ENCODE results near the gene MNT.
"Not testable (repeated sequence)": the region's sequence is repeated elsewhere in the genome, so short reads cannot be mapped to it uniquely, and the experiment has no call there.

The MNT gene

GRCh38 chr17:2400877-2401425 lies at the start of gene MNT:
TSS of gene MNT (minus strand) at chr17:2401060. CDS start at chr17:2400712, 348 bp downstream.
- DNase-seq = peak; percentile 96

- DNase-seq = no peak
These were observed 49.3 kb upstream of the MNT start for GRCh38 chr17:2450016-2450650.

- no peak for DNase-seq
These were observed 48.6 kb upstream of the MNT start for GRCh38 chr17:2449486-2449885.

- not testable (repeated sequence) for DNase-seq
These were observed 46.6 kb upstream of the MNT start for GRCh38 chr17:2447479-2447878.

GRCh38 chr17:2445638-2446037 lies 44.8 kb upstream of the MNT start:
- no peak for DNase-seq

GRCh38 chr17:2444382-2444781 lies 43.5 kb upstream of the MNT start:
- DNase-seq = no peak

GRCh38 chr17:2442166-2442565 lies 41.3 kb upstream of the MNT start:
- DNase-seq = no peak

GRCh38 chr17:2440930-2441329 lies 40.1 kb upstream of the MNT start:
- DNase-seq = no peak

GRCh38 chr17:2439997-2440396 lies 39.1 kb upstream of the MNT start:
- peak; percentile 40 for DNase-seq

- DNase-seq = peak; percentile 51
These were observed 38.0 kb upstream of the MNT start for GRCh38 chr17:2438823-2439222.

GRCh38 chr17:2436316-2436905 lies 35.6 kb upstream of the MNT start:
- DNase-seq = no peak

- no peak for DNase-seq
These were observed 35.0 kb upstream of the MNT start for GRCh38 chr17:2435862-2436261.

GRCh38 chr17:2435181-2435741 lies 34.4 kb upstream of the MNT start:
- DNase-seq = peak; percentile 41

- DNase-seq = peak; percentile 37
These were observed 32.8 kb upstream of the MNT start for GRCh38 chr17:2433696-2434095.

GRCh38 chr17:2427910-2428309 lies 27.1 kb upstream of the MNT start:
- no peak for DNase-seq

- no peak for DNase-seq
These were observed 26.4 kb upstream of the MNT start for GRCh38 chr17:2427215-2427614.

- DNase-seq = no peak
These were observed 22.4 kb upstream of the MNT start for GRCh38 chr17:2423271-2423670.

- no peak for DNase-seq
These were observed 20.7 kb upstream of the MNT start for GRCh38 chr17:2421315-2422147.

GRCh38 chr17:2420176-2420575 lies 19.3 kb upstream of the MNT start:
- DNase-seq = no peak

- no peak for DNase-seq
These were observed 18.6 kb upstream of the MNT start for GRCh38 chr17:2419486-2419885.

GRCh38 chr17:2418572-2418971 lies 17.7 kb upstream of the MNT start:
- no peak for DNase-seq

- peak; percentile 80 for DNase-seq
These were observed 15.3 kb upstream of the MNT start for GRCh38 chr17:2416010-2416734.

- DNase-seq = no peak
These were observed 14.2 kb upstream of the MNT start for GRCh38 chr17:2415081-2415480.

Data from fibroblast of skin of right quadriceps (primary cell).